Neural crest cell (in vitro differentiated cells): ENCODE data around the gene RAD18. TPM values are rescaled to one million over a fixed set of nuclear protein-coding genes. Genes with fewer than 3 reads are reported as not detected.

ENCODE experiments used
- DNase-seq: peaks from one replicate; pipeline ENCODE4 v3.0.0; 2021; ENCODE audit warnings: low read depth, mixed read lengths, low spot score
- H3K27ac Mint-ChIP-seq: one replicate; pipeline ENCODE4 v1.8.0; 2021; ENCODE audit warnings: mild to moderate bottlenecking, mixed read lengths; ENCODE audit not compliant: unreplicated experiment
- H3K27me3 Mint-ChIP-seq: 2 replicates; pipeline ENCODE4 v1.8.0; 2021; ENCODE audit warnings: low read depth, mild to moderate bottlenecking, mixed read lengths
- H3K36me3 Mint-ChIP-seq: 2 replicates; pipeline ENCODE4 v1.8.0; 2021; ENCODE audit warnings: low read depth, mild to moderate bottlenecking, mixed read lengths
- H3K4me1 Mint-ChIP-seq: 2 replicates; pipeline ENCODE4 v1.8.0; 2021; ENCODE audit warnings: mixed read lengths
- H3K4me3 Mint-ChIP-seq: one replicate; pipeline ENCODE4 v1.8.0; 2021; ENCODE audit warnings: mild to moderate bottlenecking, mixed read lengths
- H3K9me3 Mint-ChIP-seq: 2 replicates; pipeline ENCODE4 v1.8.0; 2021; ENCODE audit warnings: mixed read lengths
- total RNA-seq: library from RNA; stranded (reverse); gene quantifications from 2 replicates; pipeline ENCODE4 v1.2.1, GENCODE V29; 2021
- TF ChIP-seq, protein P1 (sequence below): fragments of 200-600 bp; sonication (generic); conservative IDR thresholded peaks from 2 replicates; pipeline ENCODE4 v1.5.0; 2021; ENCODE audit warnings: antibody characterized with exemption, mild to moderate bottlenecking

The RAD18 gene
- total RNA-seq, 1 donor from 2014 or later = 36.3 TPM

DNA sequence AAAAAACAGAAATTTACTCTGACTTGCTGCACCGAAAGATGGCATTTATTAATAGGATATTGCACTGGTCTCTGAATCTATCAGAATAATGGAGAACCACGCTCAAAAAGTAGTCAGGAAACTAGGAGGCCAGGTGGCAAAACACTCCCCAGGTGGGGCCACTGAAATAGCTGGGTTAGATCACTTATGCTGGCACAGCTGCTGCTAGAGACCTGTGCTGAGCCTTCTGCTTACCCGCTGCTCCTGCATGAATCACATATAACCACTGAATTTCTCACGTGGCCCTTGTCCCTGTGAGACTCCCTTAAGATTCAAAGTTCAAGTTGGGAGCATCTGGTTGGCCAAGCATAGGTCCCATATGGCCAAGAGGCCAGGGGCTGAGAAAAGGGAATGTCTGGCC lies 127.9 kb downstream of the RAD18 start:
- TF ChIP-seq, protein P1, sequence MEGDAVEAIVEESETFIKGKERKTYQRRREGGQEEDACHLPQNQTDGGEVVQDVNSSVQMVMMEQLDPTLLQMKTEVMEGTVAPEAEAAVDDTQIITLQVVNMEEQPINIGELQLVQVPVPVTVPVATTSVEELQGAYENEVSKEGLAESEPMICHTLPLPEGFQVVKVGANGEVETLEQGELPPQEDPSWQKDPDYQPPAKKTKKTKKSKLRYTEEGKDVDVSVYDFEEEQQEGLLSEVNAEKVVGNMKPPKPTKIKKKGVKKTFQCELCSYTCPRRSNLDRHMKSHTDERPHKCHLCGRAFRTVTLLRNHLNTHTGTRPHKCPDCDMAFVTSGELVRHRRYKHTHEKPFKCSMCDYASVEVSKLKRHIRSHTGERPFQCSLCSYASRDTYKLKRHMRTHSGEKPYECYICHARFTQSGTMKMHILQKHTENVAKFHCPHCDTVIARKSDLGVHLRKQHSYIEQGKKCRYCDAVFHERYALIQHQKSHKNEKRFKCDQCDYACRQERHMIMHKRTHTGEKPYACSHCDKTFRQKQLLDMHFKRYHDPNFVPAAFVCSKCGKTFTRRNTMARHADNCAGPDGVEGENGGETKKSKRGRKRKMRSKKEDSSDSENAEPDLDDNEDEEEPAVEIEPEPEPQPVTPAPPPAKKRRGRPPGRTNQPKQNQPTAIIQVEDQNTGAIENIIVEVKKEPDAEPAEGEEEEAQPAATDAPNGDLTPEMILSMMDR = no peak
- Mint-ChIP-seq H3K36me3 (no peaks in the 10 kb centered on the region), H3K27ac (no peak overlapping the region), H3K9me3 (no peaks in the 10 kb centered on the region), H3K4me3 (no peak overlapping the region), H3K27me3 (no peaks in the 10 kb centered on the region), H3K4me1 (no peaks in the 10 kb centered on the region)
- no peak for DNase-seq

DNA sequence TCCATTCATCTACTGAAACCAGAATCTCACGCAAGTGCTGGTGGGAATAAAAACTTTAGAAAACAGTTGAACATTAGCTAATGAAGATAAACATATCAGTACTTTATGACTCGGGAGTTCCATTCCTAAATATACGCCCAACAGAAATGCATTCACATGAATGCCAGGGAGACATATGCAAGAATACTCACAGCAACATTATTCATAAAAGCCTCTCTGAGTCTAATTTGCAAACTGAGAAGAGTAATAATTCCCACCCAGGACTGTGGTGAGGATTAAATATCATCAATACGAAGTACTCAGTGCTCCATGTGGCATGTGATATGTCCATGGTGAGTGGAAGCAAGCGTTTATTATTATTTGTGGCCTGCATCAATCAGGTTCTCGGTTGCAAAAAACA lies 128.3 kb downstream of the RAD18 start:
- TF ChIP-seq, protein P1 = no peak
- no peak for DNase-seq
- Mint-ChIP-seq H3K27me3 (no peaks in the 10 kb centered on the region), H3K36me3 (no peaks in the 10 kb centered on the region), H3K4me1 (no peaks in the 10 kb centered on the region), H3K4me3 (no peak overlapping the region), H3K27ac (no peak overlapping the region), H3K9me3 (no peaks in the 10 kb centered on the region)

DNA sequence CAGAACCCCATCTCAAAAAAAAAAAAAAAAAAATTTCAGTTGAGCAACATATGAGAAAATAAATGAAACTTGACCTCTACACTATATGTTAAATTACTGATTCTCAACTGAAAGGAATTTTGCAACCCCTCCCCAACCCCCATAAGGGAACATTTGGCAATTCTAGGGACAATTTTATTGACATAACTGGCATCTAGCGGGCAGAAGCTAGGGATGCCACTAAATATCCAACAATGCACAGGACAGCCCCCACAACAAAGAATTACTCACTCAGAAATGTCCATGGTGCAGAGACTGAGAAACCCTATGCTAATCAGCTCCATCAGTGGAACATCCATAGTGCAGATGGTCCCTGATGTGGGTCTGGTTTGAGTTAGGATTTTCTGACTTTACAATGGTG lies 135.6 kb downstream of the RAD18 start:
- Mint-ChIP-seq H3K36me3 (peaks cover 3% of the 10 kb centered on the region), H3K4me3 (no peak overlapping the region), H3K27me3 (no peaks in the 10 kb centered on the region), H3K27ac (no peak overlapping the region), H3K9me3 (peaks cover 1% of the 10 kb centered on the region), H3K4me1 (no peaks in the 10 kb centered on the region)
- TF ChIP-seq, protein P1 = no peak
- no peak for DNase-seq

Other genes with a start within 250 kb of the RAD18 start
- gene CAV3, start 229.7 kb downstream of the RAD18 start, total RNA-seq = not detected in 2 replicates
- gene OXTR, start 193.9 kb downstream of the RAD18 start, total RNA-seq = 5.3 and 7.9 TPM in 2 replicates